HG02642 (cell line): ENCODE data around the gene PLD1.
"Not testable (repeated sequence)": the region's sequence is repeated elsewhere in the genome, so short reads cannot be mapped to it uniquely, and the experiment has no call there.

Source experiments
- ATAC-seq: cut with Tn5 transposase; IDR thresholded peaks from one replicate; pipeline ENCODE4 v1.9.1; 2021; ENCODE audit warnings: mild to moderate bottlenecking; ENCODE audit not compliant: unreplicated experiment, poor library complexity

PLD1 gene

GRCh38 chr3:171643681-171644080 lies 166.6 kb downstream of the PLD1 start:
- no peak for ATAC-seq

- no peak for ATAC-seq
Measured at GRCh38 chr3:171643033-171643432, 167.2 kb downstream of the PLD1 start.

GRCh38 chr3:171640520-171641412 lies 169.5 kb downstream of the PLD1 start:
- ATAC-seq, result no peak

- no peak for ATAC-seq
Measured at GRCh38 chr3:171636666-171637065, 173.6 kb downstream of the PLD1 start.

- ATAC-seq, result no peak
Measured at GRCh38 chr3:171632766-171633165, 177.5 kb downstream of the PLD1 start.

GRCh38 chr3:171626799-171627198 lies 183.5 kb downstream of the PLD1 start:
- ATAC-seq, result not testable (repeated sequence)

GRCh38 chr3:171622126-171622525 lies 188.2 kb downstream of the PLD1 start:
- no peak for ATAC-seq

- ATAC-seq, result no peak
Measured at GRCh38 chr3:171620825-171621434, 189.4 kb downstream of the PLD1 start.

GRCh38 chr3:171616798-171617197 lies 193.5 kb downstream of the PLD1 start:
- no peak for ATAC-seq

- no peak for ATAC-seq
Measured at GRCh38 chr3:171615686-171616085, 194.6 kb downstream of the PLD1 start.

GRCh38 chr3:171615281-171615680 lies 195.0 kb downstream of the PLD1 start:
- ATAC-seq, result no peak

- no peak for ATAC-seq
Measured at GRCh38 chr3:171614318-171614921, 195.9 kb downstream of the PLD1 start.

GRCh38 chr3:171607452-171607851 lies 202.8 kb downstream of the PLD1 start:
- ATAC-seq, result no peak

- ATAC-seq, result no peak
Measured at GRCh38 chr3:171606151-171606751, 204.0 kb downstream of the PLD1 start.

- ATAC-seq, result no peak
Measured at GRCh38 chr3:171604370-171604769, 205.9 kb downstream of the PLD1 start.

- ATAC-seq, result no peak
Measured at GRCh38 chr3:171602072-171602471, 208.2 kb downstream of the PLD1 start.

- no peak for ATAC-seq
Measured at GRCh38 chr3:171600030-171600429, 210.3 kb downstream of the PLD1 start.

- ATAC-seq, result no peak
Measured at GRCh38 chr3:171598990-171599389, 211.3 kb downstream of the PLD1 start.

- no peak for ATAC-seq
Measured at GRCh38 chr3:171592786-171593185, 217.5 kb downstream of the PLD1 start.

- ATAC-seq, result no peak
Measured at GRCh38 chr3:171591070-171591469, 219.2 kb downstream of the PLD1 start.

GRCh38 chr3:171586274-171586673 lies 224.0 kb downstream of the PLD1 start:
- ATAC-seq, result no peak
